Neuronal stem cell (in vitro differentiated cells): ENCODE data around the gene GLRA3.

Experiments used
- DNase-seq: peaks from one replicate; pipeline ENCODE4 v3.0.0-alpha.2; 2013; ENCODE audit warnings: low spot score
- H2AFZ ChIP-seq: one replicate; pipeline ENCODE4 v1.6.1; 2013; ENCODE audit warnings: mild to moderate bottlenecking, low read length, inconsistent platforms
- H2AK5ac ChIP-seq: 2 replicates; pipeline ENCODE4 v1.6.1; 2013; ENCODE audit warnings: low read depth, mild to moderate bottlenecking, inconsistent platforms, low read length, moderate library complexity, mixed read lengths
- H2BK120ac ChIP-seq: 2 replicates; pipeline ENCODE4 v1.6.1; 2013; ENCODE audit warnings: low read depth, mild to moderate bottlenecking, inconsistent platforms, low read length, moderate library complexity, mixed read lengths
- H2BK12ac ChIP-seq: one replicate; pipeline ENCODE4 v1.6.1; 2013; ENCODE audit warnings: low read length, inconsistent platforms
- H2BK15ac ChIP-seq: 2 replicates; pipeline ENCODE4 v1.6.1; 2013; ENCODE audit warnings: mild to moderate bottlenecking, low read length, inconsistent platforms, mixed read lengths
- H2BK5ac ChIP-seq: one replicate; pipeline ENCODE4 v1.6.1; 2013; ENCODE audit warnings: inconsistent platforms, mild to moderate bottlenecking, low read length, moderate library complexity
- H3K14ac ChIP-seq: one replicate; pipeline ENCODE4 v1.6.1; 2013; ENCODE audit warnings: low read length, inconsistent platforms
- H3K18ac ChIP-seq: 2 replicates; pipeline ENCODE4 v1.6.1; 2013; ENCODE audit warnings: low read length, inconsistent platforms
- H3K23ac ChIP-seq: 2 replicates; pipeline ENCODE4 v1.6.1; 2013; ENCODE audit warnings: low read depth, mild to moderate bottlenecking, mixed read lengths, low read length, inconsistent platforms; ENCODE audit not compliant: poor library complexity
- H3K27ac ChIP-seq: replicated peaks from 3 replicates; pipeline ENCODE4 v1.5.1; 2013; ENCODE audit warnings: low read length, inconsistent platforms
- H3K27me3 ChIP-seq, 3 experiments: 2 replicates each; pipeline ENCODE4 v1.6.1; 2013; ENCODE audit warnings: low read length in 3 of 3, mild to moderate bottlenecking in 2 of 3, inconsistent platforms in 1 of 3, low read depth in 1 of 3, mixed read lengths in 1 of 3, moderate library complexity in 1 of 3; ENCODE audit not compliant: control insufficient read depth in 3 of 3, insufficient read depth in 3 of 3
- H3K36me3 ChIP-seq, 2 donors: replicated peaks in 1 of 2; 2 replicates each; pipeline ENCODE4 v1.6.1; 2013; ENCODE audit warnings: low read length in 2 of 2; ENCODE audit not compliant: control insufficient read depth in 2 of 2, insufficient read depth in 2 of 2
- H3K4ac ChIP-seq: 2 replicates; pipeline ENCODE4 v1.6.1; 2013; ENCODE audit warnings: inconsistent platforms, mild to moderate bottlenecking, low read length, moderate library complexity
- H3K4me1 ChIP-seq, 2 donors: 1 replicate in 1 of 2; 2 replicates in 1 of 2; pipeline ENCODE4 v1.6.1; 2013; ENCODE audit warnings: low read length in 2 of 2, low read depth in 1 of 2; ENCODE audit not compliant: control insufficient read depth in 2 of 2, insufficient read depth in 1 of 2
- H3K4me2 ChIP-seq: one replicate; pipeline ENCODE4 v1.6.1; 2013; ENCODE audit warnings: mild to moderate bottlenecking, low read length, inconsistent platforms; ENCODE audit not compliant: insufficient read depth, poor library complexity, severe bottlenecking
- H3K4me3 ChIP-seq, 2 donors: 2 replicates each; pipeline ENCODE4 v1.5.1; 2013; ENCODE audit warnings: low read length in 2 of 2, mild to moderate bottlenecking in 2 of 2, inconsistent platforms in 1 of 2, moderate library complexity in 1 of 2
- H3K79me1 ChIP-seq: one replicate; pipeline ENCODE4 v1.6.1; 2013; ENCODE audit warnings: low read depth, mild to moderate bottlenecking, inconsistent platforms, low read length, moderate library complexity
- H3K9ac ChIP-seq: one replicate; pipeline ENCODE4 v1.6.1; 2013; ENCODE audit warnings: mild to moderate bottlenecking, low read depth, low read length, inconsistent platforms; ENCODE audit not compliant: poor library complexity
- H3K9me3 ChIP-seq, 2 donors: replicated peaks in 1 of 2; 2 replicates each; pipeline versions ENCODE3 to v1.6.1; 2013; ENCODE audit warnings: low read length in 2 of 2, mild to moderate bottlenecking in 2 of 2, inconsistent platforms in 1 of 2, low read depth in 1 of 2, mixed read lengths in 1 of 2, moderate library complexity in 1 of 2; ENCODE audit not compliant: control insufficient read depth in 2 of 2, insufficient read depth in 1 of 2
- H4K8ac ChIP-seq: one replicate; pipeline ENCODE4 v1.6.1; 2013; ENCODE audit warnings: low read depth, mild to moderate bottlenecking, inconsistent platforms, low read length, moderate library complexity
- H4K91ac ChIP-seq: one replicate; pipeline ENCODE4 v1.6.1; 2013; ENCODE audit warnings: low read length, low read depth, mild to moderate bottlenecking, inconsistent platforms; ENCODE audit not compliant: poor library complexity
- WGBS, 2 donors: extraction: QIAGEN DNeasy Blood & Tissue Kit; methylation state at CpG; one replicate each; pipeline ENCODE4 v1.1.7; 2013; ENCODE audit warnings: missing lambda C conversion rate in 2 of 2, mixed read lengths in 1 of 2; ENCODE audit not compliant: insufficient read length in 2 of 2, insufficient replicate concordance in 1 of 2; ENCODE audit errors: extremely low coverage in 2 of 2; 5-methylcytosine and 5-hydroxymethylcytosine counted together

The GLRA3 gene

GRCh38 chr4:174847801-174848427, 18.9 kb upstream of the GLRA3 start:
- Histone ChIP-seq H3K4me2 (no peak overlapping the region), H2AK5ac (no peak overlapping the region), H3K27ac (no peak overlapping the region), H3K79me1 (no peaks in the 10 kb centered on the region), H3K4ac (no peak overlapping the region), H2BK15ac (no peak overlapping the region), H3K23ac (no peak overlapping the region), H3K4me3 (no peak overlapping the region), H2BK5ac (no peak overlapping the region), H3K18ac (no peak overlapping the region), H3K14ac (no peak overlapping the region), H3K27me3 (no peaks in the 10 kb centered on the region), H3K4me1 (no peaks in the 10 kb centered on the region), H2BK12ac (no peak overlapping the region), H4K8ac (no peak overlapping the region), H2AFZ (no peak overlapping the region), H2BK120ac (no peak overlapping the region), H4K91ac (no peak overlapping the region), H3K36me3 (no peaks in the 10 kb centered on the region), H3K9me3 (peaks cover 0 to 2% of the 10 kb centered on the region in 2 donors), H3K9ac (no peak overlapping the region)
- WGBS, 2 donors: no CpG with 5 or more reads among the region's 2 CpGs
- no peak for DNase-seq

- Histone ChIP-seq H3K36me3 (no peaks in the 10 kb centered on the region), H3K18ac (no peak overlapping the region), H2BK5ac (no peak overlapping the region), H3K4me1 (no peaks in the 10 kb centered on the region), H3K14ac (no peak overlapping the region), H2BK120ac (no peak overlapping the region), H4K8ac (no peak overlapping the region), H2AFZ (no peak overlapping the region), H3K79me1 (no peaks in the 10 kb centered on the region), H2AK5ac (no peak overlapping the region), H3K23ac (no peak overlapping the region), H2BK12ac (no peak overlapping the region), H3K4me2 (no peak overlapping the region), H3K27ac (no peak overlapping the region), H3K4me3 (no peak overlapping the region), H3K4ac (no peak overlapping the region), H3K27me3 (no peaks in the 10 kb centered on the region), H4K91ac (no peak overlapping the region), H2BK15ac (no peak overlapping the region), H3K9me3 (no peaks in the 10 kb centered on the region), H3K9ac (no peak overlapping the region)
- no peak for DNase-seq
Measured at GRCh38 chr4:174835536-174835935, 6.5 kb upstream of the GLRA3 start.

GRCh38 chr4:174834477-174834876, 5.4 kb upstream of the GLRA3 start:
- H3K18ac ChIP-seq: no peak overlapping the region
- no peak overlapping the region for H3K27ac ChIP-seq
- H3K14ac ChIP-seq: no peak overlapping the region
- H3K4me1 ChIP-seq: no peaks in the 10 kb centered on the region
- no CpG with 5 or more reads among the region's 2 CpGs for WGBS, 2 donors
- no peak for DNase-seq
- H4K91ac ChIP-seq: no peak overlapping the region
- no peak overlapping the region for H2AK5ac ChIP-seq
- no peak overlapping the region for H2BK15ac ChIP-seq
- H3K9me3 ChIP-seq: no peaks in the 10 kb centered on the region
- no peak overlapping the region for H3K4me2 ChIP-seq
- no peak overlapping the region for H3K9ac ChIP-seq
- no peak overlapping the region for H2BK5ac ChIP-seq
- H2BK12ac ChIP-seq: no peak overlapping the region
- H4K8ac ChIP-seq: no peak overlapping the region
- no peaks in the 10 kb centered on the region for H3K36me3 ChIP-seq
- no peaks in the 10 kb centered on the region for H3K27me3 ChIP-seq
- no peak overlapping the region for H3K23ac ChIP-seq
- no peak overlapping the region for H2AFZ ChIP-seq
- H2BK120ac ChIP-seq: no peak overlapping the region
- no peak overlapping the region for H3K4ac ChIP-seq
- no peaks in the 10 kb centered on the region for H3K79me1 ChIP-seq
- H3K4me3 ChIP-seq: no peak overlapping the region

- H3K4ac ChIP-seq: no peak overlapping the region
- no peak for DNase-seq
Measured at GRCh38 chr4:174826660-174827059, 2.4 kb downstream of the GLRA3 start.

More at GRCh38 chr4:174826660-174827059, 2.4 kb downstream of the GLRA3 start:
- Histone ChIP-seq H2BK120ac (no peak overlapping the region), H2BK5ac (no peak overlapping the region), H2BK12ac (no peak overlapping the region), H3K27ac (no peak overlapping the region), H3K4me1 (peaks cover 2 to 5% of the 10 kb centered on the region in 2 donors), H3K27me3 (no peaks in the 10 kb centered on the region), H3K23ac (no peak overlapping the region), H4K8ac (no peak overlapping the region), H2AK5ac (no peak overlapping the region), H3K79me1 (no peaks in the 10 kb centered on the region), H3K18ac (no peak overlapping the region), H3K36me3 (no peaks in the 10 kb centered on the region), H3K4me3 (no peak overlapping the region), H3K9me3 (no peaks in the 10 kb centered on the region), H4K91ac (no peak overlapping the region), H2AFZ (no peak overlapping the region), H3K4me2 (no peak overlapping the region), H3K14ac (no peak overlapping the region), H2BK15ac (no peak overlapping the region), H3K9ac (no peak overlapping the region)
